ENCODE measurements around the gene CHMP1A. TPM values are rescaled to one million over a fixed set of nuclear protein-coding genes. Genes with fewer than 3 reads are reported as not detected.

Gene CHMP1A
- total and polyA plus RNA-seq, 2 donors (not counting 1 experiment from before 2014, with no cell fraction given): 61.0 to 66.2 TPM

GRCh38 chr16:89612415-89613166, 44.9 kb downstream of the CHMP1A start:
- TF ChIP-seq CTCF (conservative IDR thresholded peaks at IDR 0.05 in 1 of 2, IDR thresholded peaks at IDR 0.05 in 1 of 2; ENCODE audit: low read depth in 1 of 2, low read length in 2 of 2): no peak
- no peak for TF ChIP-seq EZH2 (IDR thresholded peaks at IDR 0.05; ENCODE audit: low read length, missing control alignments)
- Histone ChIP-seq H3K4me3 (replicated peaks in 1 of 4; ENCODE audit: control extremely low read depth in 1 of 4, insufficient read depth in 1 of 4, low read depth in 3 of 4, low read length in 4 of 4) (no peak overlapping the region), H3K4me1 (ENCODE audit: control insufficient read depth, extremely low read depth, insufficient read depth, low read length) (no peaks in the 10 kb centered on the region), H4K20me1 (ENCODE audit: control insufficient read depth, extremely low read depth, insufficient read depth, low read length) (no peaks in the 10 kb centered on the region), H3K36me3 (ENCODE audit: control insufficient read depth, insufficient read depth, low read length) (no peaks in the 10 kb centered on the region), H3K27ac (ENCODE audit: insufficient read depth, low read length) (no peak overlapping the region), H3K9ac (ENCODE audit: insufficient read depth, low read length) (no peak overlapping the region), H3K27me3 (ENCODE audit: control insufficient read depth, insufficient read depth, low read length) (no peaks in the 10 kb centered on the region), H2AFZ (ENCODE audit: low read length) (no peak overlapping the region), H3K79me2 (ENCODE audit: control insufficient read depth, insufficient read depth, low read length) (no peaks in the 10 kb centered on the region), H3K4me2 (ENCODE audit: extremely low read depth, insufficient read depth, low read length) (no peak overlapping the region), H3K9me3 (ENCODE audit: control insufficient read depth, insufficient read depth, low read depth, low read length) (no peaks in the 10 kb centered on the region)
- DNase-seq (ENCODE audit: low read depth in 2 of 2): no peak

GRCh38 chr16:89610108-89610453, 47.4 kb downstream of the CHMP1A start:
- H3K36me3 ChIP-seq (ENCODE audit: control insufficient read depth, insufficient read depth, low read length): no peaks in the 10 kb centered on the region
- no peaks in the 10 kb centered on the region for H3K79me2 ChIP-seq (ENCODE audit: control insufficient read depth, insufficient read depth, low read length)
- no peaks in the 10 kb centered on the region for H3K9me3 ChIP-seq (ENCODE audit: control insufficient read depth, insufficient read depth, low read depth, low read length)
- no peak overlapping the region for H3K27ac ChIP-seq (ENCODE audit: insufficient read depth, low read length)
- TF ChIP-seq EZH2 (IDR thresholded peaks at IDR 0.05; ENCODE audit: low read length, missing control alignments) (no peak), CTCF (conservative IDR thresholded peaks at IDR 0.05 in 1 of 2, IDR thresholded peaks at IDR 0.05 in 1 of 2; ENCODE audit: low read depth in 1 of 2, low read length in 2 of 2) (no peak)
- no peaks in the 10 kb centered on the region for H4K20me1 ChIP-seq (ENCODE audit: control insufficient read depth, extremely low read depth, insufficient read depth, low read length)
- no peaks in the 10 kb centered on the region for H3K27me3 ChIP-seq (ENCODE audit: control insufficient read depth, insufficient read depth, low read length)
- DNase-seq (ENCODE audit: low read depth in 2 of 2): no peak
- H3K9ac ChIP-seq (ENCODE audit: insufficient read depth, low read length): no peak overlapping the region
- no peak overlapping the region for H2AFZ ChIP-seq (ENCODE audit: low read length)
- no peaks in the 10 kb centered on the region for H3K4me1 ChIP-seq (ENCODE audit: control insufficient read depth, extremely low read depth, insufficient read depth, low read length)
- no peak overlapping the region for H3K4me3 ChIP-seq (replicated peaks in 1 of 4; ENCODE audit: control extremely low read depth in 1 of 4, insufficient read depth in 1 of 4, low read depth in 3 of 4, low read length in 4 of 4)
- H3K4me2 ChIP-seq (ENCODE audit: extremely low read depth, insufficient read depth, low read length): no peak overlapping the region

- no peak overlapping the region for H3K9ac ChIP-seq (ENCODE audit: insufficient read depth, low read length)
- H3K4me2 ChIP-seq (ENCODE audit: extremely low read depth, insufficient read depth, low read length): no peak overlapping the region
These were observed 49.4 kb downstream of the CHMP1A start for GRCh38 chr16:89607937-89608740.

More at GRCh38 chr16:89607937-89608740, 49.4 kb downstream of the CHMP1A start:
- TF ChIP-seq EZH2 (IDR thresholded peaks at IDR 0.05; ENCODE audit: low read length, missing control alignments): no peak
- TF ChIP-seq CTCF (conservative IDR thresholded peaks at IDR 0.05 in 1 of 2, IDR thresholded peaks at IDR 0.05 in 1 of 2; ENCODE audit: low read depth in 1 of 2, low read length in 2 of 2): no peak
- Histone ChIP-seq H2AFZ (ENCODE audit: low read length) (no peak overlapping the region), H3K79me2 (ENCODE audit: control insufficient read depth, insufficient read depth, low read length) (no peaks in the 10 kb centered on the region), H3K4me3 (replicated peaks in 1 of 4; ENCODE audit: control extremely low read depth in 1 of 4, insufficient read depth in 1 of 4, low read depth in 3 of 4, low read length in 4 of 4) (no peak overlapping the region), H3K27ac (ENCODE audit: insufficient read depth, low read length) (no peak overlapping the region), H3K36me3 (ENCODE audit: control insufficient read depth, insufficient read depth, low read length) (no peaks in the 10 kb centered on the region), H3K4me1 (ENCODE audit: control insufficient read depth, extremely low read depth, insufficient read depth, low read length) (peaks cover under 1% of the 10 kb centered on the region), H4K20me1 (ENCODE audit: control insufficient read depth, extremely low read depth, insufficient read depth, low read length) (no peaks in the 10 kb centered on the region), H3K9me3 (ENCODE audit: control insufficient read depth, insufficient read depth, low read depth, low read length) (no peaks in the 10 kb centered on the region), H3K27me3 (ENCODE audit: control insufficient read depth, insufficient read depth, low read length) (no peaks in the 10 kb centered on the region)
- DNase-seq (ENCODE audit: low read depth in 2 of 2): no peak
